Measurements from ENCODE around the gene TOP3B.

Gene TOP3B

DNA sequence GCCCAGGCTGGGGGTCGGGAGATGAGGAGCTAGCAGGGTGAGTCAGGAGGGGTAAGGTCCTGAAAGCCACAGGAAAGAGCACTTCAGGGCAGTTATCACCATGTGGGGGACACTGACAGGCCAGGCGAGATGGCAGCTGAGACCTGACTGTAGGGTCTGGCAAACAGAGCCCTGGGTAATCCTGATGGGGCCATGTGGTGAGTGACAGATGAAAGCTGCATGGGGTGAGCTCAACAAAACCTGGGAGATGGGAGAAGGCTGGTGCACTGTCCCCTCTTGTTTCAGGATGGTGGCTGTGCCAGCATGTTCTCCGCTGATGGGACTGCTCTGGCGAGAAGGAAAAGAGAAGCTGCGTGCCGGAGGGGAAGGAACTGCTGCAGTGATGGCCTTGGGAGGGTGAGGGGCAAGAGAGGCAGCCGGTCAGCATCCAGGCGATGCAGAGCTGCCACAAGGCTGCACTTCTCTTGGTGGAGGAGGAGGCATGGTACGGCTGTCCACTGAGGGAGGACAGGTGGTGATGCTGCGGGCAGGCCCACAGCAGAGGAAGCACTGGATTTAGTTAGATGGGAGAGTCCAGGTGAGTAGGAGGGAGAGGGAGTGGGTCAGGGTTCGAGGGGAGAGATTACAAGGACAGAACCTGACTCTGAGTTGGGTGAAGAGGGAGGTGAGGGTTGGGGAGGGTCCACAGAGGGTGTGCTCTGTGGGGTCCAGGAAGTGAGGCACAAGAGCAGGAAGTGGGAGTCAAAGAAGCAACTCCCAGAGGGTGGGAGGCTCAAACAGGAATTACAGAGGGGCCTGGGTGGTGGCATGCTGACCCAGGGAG is 3.8 kb downstream of the TOP3B start:
- TF ChIP-seq, protein P1, sequence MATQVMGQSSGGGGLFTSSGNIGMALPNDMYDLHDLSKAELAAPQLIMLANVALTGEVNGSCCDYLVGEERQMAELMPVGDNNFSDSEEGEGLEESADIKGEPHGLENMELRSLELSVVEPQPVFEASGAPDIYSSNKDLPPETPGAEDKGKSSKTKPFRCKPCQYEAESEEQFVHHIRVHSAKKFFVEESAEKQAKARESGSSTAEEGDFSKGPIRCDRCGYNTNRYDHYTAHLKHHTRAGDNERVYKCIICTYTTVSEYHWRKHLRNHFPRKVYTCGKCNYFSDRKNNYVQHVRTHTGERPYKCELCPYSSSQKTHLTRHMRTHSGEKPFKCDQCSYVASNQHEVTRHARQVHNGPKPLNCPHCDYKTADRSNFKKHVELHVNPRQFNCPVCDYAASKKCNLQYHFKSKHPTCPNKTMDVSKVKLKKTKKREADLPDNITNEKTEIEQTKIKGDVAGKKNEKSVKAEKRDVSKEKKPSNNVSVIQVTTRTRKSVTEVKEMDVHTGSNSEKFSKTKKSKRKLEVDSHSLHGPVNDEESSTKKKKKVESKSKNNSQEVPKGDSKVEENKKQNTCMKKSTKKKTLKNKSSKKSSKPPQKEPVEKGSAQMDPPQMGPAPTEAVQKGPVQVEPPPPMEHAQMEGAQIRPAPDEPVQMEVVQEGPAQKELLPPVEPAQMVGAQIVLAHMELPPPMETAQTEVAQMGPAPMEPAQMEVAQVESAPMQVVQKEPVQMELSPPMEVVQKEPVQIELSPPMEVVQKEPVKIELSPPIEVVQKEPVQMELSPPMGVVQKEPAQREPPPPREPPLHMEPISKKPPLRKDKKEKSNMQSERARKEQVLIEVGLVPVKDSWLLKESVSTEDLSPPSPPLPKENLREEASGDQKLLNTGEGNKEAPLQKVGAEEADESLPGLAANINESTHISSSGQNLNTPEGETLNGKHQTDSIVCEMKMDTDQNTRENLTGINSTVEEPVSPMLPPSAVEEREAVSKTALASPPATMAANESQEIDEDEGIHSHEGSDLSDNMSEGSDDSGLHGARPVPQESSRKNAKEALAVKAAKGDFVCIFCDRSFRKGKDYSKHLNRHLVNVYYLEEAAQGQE (IDR thresholded peaks at IDR 0.05; ENCODE audit: insufficient read depth in 1 of 2, low read depth in 2 of 2, low read length in 2 of 2) = no peak
- no peak for TF ChIP-seq TAF1 (IDR thresholded peaks at IDR 0.05; ENCODE audit: borderline replicate concordance, insufficient read depth, low read length)
- TF ChIP-seq FOXP2 (optimal IDR thresholded peaks at IDR 0.05; ENCODE audit: borderline replicate concordance, extremely low read depth, extremely low read length, insufficient read depth) = no peak
- no peak for TF ChIP-seq SIN3A (IDR thresholded peaks at IDR 0.05; ENCODE audit: borderline replicate concordance, insufficient read depth, low read length)
- TF ChIP-seq POLR2AphosphoS5 (IDR thresholded peaks at IDR 0.05; ENCODE audit: low read depth, low read length) = no peak

DNA sequence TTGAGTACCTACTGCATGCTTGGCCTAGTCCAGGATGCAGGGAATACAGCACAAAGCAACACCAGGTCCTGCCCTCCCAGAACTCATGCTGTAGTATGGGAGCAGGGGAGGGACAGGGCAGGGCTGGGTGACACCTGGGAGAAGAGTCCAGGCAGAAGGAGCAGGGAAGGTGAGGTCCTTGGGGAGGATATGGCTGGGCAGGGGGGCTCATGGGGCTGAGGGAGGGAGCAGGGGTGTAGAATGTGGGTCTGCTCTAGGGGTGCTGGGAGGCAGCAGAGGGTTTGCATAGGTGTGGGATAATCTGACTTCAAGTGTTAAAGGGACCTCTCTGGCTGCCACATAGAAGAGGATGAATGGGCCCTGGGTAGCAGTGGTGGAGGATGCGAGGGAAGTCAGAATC is 4.8 kb downstream of the TOP3B start:
- TF ChIP-seq, protein P1 (IDR thresholded peaks at IDR 0.05; ENCODE audit: insufficient read depth in 1 of 2, low read depth in 2 of 2, low read length in 2 of 2) = no peak
- TF ChIP-seq TAF1 (IDR thresholded peaks at IDR 0.05; ENCODE audit: borderline replicate concordance, insufficient read depth, low read length) = no peak
- no peak for TF ChIP-seq FOXP2 (optimal IDR thresholded peaks at IDR 0.05; ENCODE audit: borderline replicate concordance, extremely low read depth, extremely low read length, insufficient read depth)
- TF ChIP-seq SIN3A (IDR thresholded peaks at IDR 0.05; ENCODE audit: borderline replicate concordance, insufficient read depth, low read length) = no peak
- TF ChIP-seq POLR2AphosphoS5 (IDR thresholded peaks at IDR 0.05; ENCODE audit: low read depth, low read length) = no peak

DNA sequence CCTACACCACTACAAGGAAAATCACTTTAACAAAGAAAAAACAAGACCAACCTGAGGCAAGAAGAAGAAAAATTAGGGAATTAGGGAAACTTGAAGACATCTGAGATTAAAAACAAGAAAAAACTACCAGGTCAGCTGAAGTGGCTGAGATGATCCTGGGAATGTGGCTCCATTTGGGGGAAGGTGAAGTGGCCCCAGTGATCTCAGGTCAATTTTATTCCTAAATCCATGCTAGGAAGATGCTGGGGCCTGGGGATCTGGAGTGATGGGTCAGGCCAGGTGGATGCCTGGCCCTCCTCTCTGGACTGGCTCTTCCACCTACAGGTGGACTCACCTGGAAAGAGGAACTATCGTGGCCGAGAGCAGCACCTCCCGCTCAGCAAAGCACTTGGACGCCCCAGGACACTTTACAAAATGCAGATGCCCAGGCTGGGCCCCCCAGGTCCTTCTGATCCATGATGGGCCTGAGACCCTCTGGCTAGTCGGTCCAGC is 6.7 kb downstream of the TOP3B start:
- TF ChIP-seq FOXP2 (optimal IDR thresholded peaks at IDR 0.05; ENCODE audit: borderline replicate concordance, extremely low read depth, extremely low read length, insufficient read depth) (no peak), TAF1 (IDR thresholded peaks at IDR 0.05; ENCODE audit: borderline replicate concordance, insufficient read depth, low read length) (no peak), POLR2AphosphoS5 (IDR thresholded peaks at IDR 0.05; ENCODE audit: low read depth, low read length) (no peak), SIN3A (IDR thresholded peaks at IDR 0.05; ENCODE audit: borderline replicate concordance, insufficient read depth, low read length) (no peak)
- TF ChIP-seq, protein P1 (IDR thresholded peaks at IDR 0.05; ENCODE audit: insufficient read depth in 1 of 2, low read depth in 2 of 2, low read length in 2 of 2) = no peak

DNA sequence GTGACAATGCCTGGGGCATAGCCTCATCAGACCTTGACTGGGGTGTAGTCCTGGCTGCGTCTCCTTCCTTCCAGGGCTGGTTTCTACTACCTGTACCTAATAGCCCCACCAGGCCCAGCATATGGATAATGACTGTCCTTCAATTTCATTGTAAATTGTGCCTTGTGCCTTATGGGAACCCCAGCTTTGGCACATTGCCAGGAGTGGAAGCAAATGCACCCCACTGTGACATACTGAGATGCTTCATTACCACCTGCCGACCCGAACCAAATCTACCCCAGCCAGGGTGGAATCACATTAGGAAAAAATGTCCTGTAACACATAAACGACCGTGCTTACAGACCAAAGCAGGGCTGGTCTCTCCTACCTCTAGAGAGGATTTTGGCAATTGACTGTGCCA is 7.3 kb downstream of the TOP3B start:
- TF ChIP-seq POLR2AphosphoS5 (IDR thresholded peaks at IDR 0.05; ENCODE audit: low read depth, low read length) (no peak), FOXP2 (optimal IDR thresholded peaks at IDR 0.05; ENCODE audit: borderline replicate concordance, extremely low read depth, extremely low read length, insufficient read depth) (no peak), SIN3A (IDR thresholded peaks at IDR 0.05; ENCODE audit: borderline replicate concordance, insufficient read depth, low read length) (no peak), TAF1 (IDR thresholded peaks at IDR 0.05; ENCODE audit: borderline replicate concordance, insufficient read depth, low read length) (no peak)
- TF ChIP-seq, protein P1 (IDR thresholded peaks at IDR 0.05; ENCODE audit: insufficient read depth in 1 of 2, low read depth in 2 of 2, low read length in 2 of 2) = no peak
